Measurements from ENCODE around the gene HSPB6. TPM values are rescaled to one million over a fixed set of nuclear protein-coding genes. Genes with fewer than 3 reads are reported as not detected.

Gene HSPB6
- total RNA-seq, 4 donors from 2014 or later, result 44.9 to 119 (median 96.6) TPM

DNA sequence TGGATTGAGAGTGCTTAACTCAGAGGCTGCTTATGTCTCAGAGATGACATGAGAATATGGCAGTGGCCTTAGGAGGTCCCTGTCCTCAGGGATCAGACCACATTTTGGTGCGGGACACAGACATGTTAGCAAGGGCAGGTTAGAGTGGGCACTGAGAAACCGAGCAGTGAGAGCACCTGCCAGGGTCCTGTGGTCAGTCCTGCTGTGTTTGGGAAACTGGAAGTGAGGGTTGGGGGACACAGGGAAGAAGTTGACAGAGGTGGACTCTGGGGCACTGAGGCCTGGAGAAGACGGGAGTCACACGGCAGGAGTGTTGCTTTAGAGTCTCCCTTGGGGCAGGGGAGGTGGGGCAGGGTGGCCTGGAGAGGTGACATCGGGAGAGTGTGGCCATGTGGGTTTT, 21.9 kb downstream of the HSPB6 start:
- Histone ChIP-seq H3K4me3 (no peak overlapping the region), H3K4me1 (peaks cover 0 to 8% (median 3%) of the 10 kb centered on the region in 3 donors), H3K9me3 (no peaks in the 10 kb centered on the region), H3K27ac (no peak overlapping the region), H3K27me3 (no peaks in the 10 kb centered on the region), H3K36me3 (peaks cover 0 to 94% of the 10 kb centered on the region in 2 donors)
- 64 to 80% methylated on average over 2 of the region's 5 CpGs for WGBS, 2 donors (ENCODE audit: low coverage in 1 of 2)
- no peak for ATAC-seq
- TF ChIP-seq EP300 (IDR thresholded peaks at IDR 0.05) (no peak), POLR2A (IDR thresholded peaks at IDR 0.05) (no peak), POLR2AphosphoS5 (IDR thresholded peaks at IDR 0.05) (no peak)
- TF ChIP-seq, protein P1, sequence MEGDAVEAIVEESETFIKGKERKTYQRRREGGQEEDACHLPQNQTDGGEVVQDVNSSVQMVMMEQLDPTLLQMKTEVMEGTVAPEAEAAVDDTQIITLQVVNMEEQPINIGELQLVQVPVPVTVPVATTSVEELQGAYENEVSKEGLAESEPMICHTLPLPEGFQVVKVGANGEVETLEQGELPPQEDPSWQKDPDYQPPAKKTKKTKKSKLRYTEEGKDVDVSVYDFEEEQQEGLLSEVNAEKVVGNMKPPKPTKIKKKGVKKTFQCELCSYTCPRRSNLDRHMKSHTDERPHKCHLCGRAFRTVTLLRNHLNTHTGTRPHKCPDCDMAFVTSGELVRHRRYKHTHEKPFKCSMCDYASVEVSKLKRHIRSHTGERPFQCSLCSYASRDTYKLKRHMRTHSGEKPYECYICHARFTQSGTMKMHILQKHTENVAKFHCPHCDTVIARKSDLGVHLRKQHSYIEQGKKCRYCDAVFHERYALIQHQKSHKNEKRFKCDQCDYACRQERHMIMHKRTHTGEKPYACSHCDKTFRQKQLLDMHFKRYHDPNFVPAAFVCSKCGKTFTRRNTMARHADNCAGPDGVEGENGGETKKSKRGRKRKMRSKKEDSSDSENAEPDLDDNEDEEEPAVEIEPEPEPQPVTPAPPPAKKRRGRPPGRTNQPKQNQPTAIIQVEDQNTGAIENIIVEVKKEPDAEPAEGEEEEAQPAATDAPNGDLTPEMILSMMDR (IDR thresholded peaks at IDR 0.05), result no peak

DNA sequence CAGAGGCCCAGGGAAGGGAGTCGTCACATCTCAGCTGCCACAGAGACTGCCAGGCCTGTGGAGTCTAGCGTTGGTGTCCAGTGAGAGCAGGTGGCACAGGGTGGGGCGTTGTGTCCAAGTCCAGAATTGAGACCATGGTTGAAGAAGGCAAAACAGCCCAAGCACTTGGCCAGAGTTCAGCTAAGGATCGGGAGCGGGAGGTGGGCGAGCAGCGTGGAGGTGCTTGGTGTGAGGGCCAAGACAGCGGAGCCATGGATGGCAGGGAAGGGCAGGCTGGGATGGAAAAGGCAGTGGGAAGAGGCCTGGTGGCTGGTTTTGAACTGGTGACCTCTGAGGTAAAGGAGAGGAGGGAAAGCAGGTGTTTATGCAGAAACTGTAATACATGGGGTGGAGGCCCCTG, 22.6 kb downstream of the HSPB6 start:
- WGBS, 2 donors (ENCODE audit: low coverage in 1 of 2), result 80 to 98% methylated on average over 1 to 8 of the region's 8 CpGs
- no peak for ATAC-seq
- H3K9me3 ChIP-seq, result no peaks in the 10 kb centered on the region
- H3K27me3 ChIP-seq, result no peaks in the 10 kb centered on the region
- no peak for TF ChIP-seq EP300 (IDR thresholded peaks at IDR 0.05)
- TF ChIP-seq POLR2AphosphoS5 (IDR thresholded peaks at IDR 0.05), result no peak
- TF ChIP-seq POLR2A (IDR thresholded peaks at IDR 0.05), result no peak
- TF ChIP-seq, protein P1 (IDR thresholded peaks at IDR 0.05), result no peak
- no peak overlapping the region for H3K27ac ChIP-seq
- peaks cover 0 to 100% of the 10 kb centered on the region in 2 donors for H3K36me3 ChIP-seq
- peaks cover 0 to 2% (median 0%) of the 10 kb centered on the region in 3 donors for H3K4me1 ChIP-seq
- H3K4me3 ChIP-seq, result no peak overlapping the region

DNA sequence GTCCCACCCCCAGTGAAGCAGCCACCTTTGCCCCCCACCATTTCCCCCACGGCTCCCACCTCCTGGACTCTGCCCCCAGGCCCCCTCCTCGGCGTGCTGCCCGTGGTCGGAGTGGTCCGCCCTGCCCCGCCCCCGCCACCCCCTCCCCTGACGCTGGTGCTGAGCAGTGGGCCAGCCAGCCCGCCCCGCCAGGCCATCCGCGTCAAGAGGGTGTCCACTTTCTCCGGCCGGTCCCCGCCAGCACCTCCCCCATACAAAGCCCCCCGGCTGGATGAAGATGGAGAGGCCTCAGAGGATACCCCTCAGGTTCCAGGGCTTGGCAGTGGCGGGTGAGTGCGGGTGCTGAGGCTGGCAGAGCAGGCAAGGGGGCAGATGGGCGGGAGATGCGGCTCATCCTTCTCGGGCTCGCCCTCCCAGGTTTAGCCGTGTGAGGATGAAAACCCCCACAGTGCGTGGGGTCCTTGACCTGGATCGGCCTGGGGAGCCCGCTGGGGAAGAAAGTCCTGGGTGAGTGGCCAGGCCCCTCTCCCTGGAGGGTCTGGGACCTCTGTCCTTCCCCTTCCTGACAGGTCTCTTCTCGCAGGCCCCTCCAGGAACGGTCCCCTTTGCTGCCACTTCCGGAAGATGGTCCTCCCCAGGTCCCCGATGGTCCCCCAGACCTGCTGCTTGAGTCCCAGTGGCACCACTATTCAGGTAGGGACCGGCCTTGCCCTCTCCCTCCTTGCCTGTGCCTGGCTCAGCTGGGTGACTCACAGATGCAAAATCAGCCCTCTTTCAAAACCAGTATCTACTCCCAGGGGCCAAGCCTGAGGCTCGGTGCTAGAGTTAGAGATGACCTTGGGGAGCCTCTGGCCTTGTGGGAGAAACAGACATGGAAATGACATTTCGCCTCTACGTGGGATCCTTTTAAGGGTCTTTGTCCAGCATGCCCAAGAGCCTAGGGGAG, 23.4 kb downstream of the HSPB6 start:
- Histone ChIP-seq H3K27ac (no peak overlapping the region), H3K27me3 (no peaks in the 10 kb centered on the region), H3K9me3 (no peaks in the 10 kb centered on the region), H3K36me3 (peaks cover 0 to 100% of the 10 kb centered on the region in 2 donors), H3K4me3 (no peak overlapping the region), H3K4me1 (no peaks in the 10 kb centered on the region)
- 84% methylated on average over 12 of the region's 35 CpGs; no CpG with 5 or more reads in 1 of the 2 donors for WGBS, 2 donors (ENCODE audit: low coverage in 1 of 2)
- ATAC-seq, result no peak
- TF ChIP-seq POLR2A (IDR thresholded peaks at IDR 0.05) (no peak), POLR2AphosphoS5 (IDR thresholded peaks at IDR 0.05) (no peak), EP300 (IDR thresholded peaks at IDR 0.05) (no peak)
- TF ChIP-seq, protein P1 (IDR thresholded peaks at IDR 0.05), result no peak

DNA sequence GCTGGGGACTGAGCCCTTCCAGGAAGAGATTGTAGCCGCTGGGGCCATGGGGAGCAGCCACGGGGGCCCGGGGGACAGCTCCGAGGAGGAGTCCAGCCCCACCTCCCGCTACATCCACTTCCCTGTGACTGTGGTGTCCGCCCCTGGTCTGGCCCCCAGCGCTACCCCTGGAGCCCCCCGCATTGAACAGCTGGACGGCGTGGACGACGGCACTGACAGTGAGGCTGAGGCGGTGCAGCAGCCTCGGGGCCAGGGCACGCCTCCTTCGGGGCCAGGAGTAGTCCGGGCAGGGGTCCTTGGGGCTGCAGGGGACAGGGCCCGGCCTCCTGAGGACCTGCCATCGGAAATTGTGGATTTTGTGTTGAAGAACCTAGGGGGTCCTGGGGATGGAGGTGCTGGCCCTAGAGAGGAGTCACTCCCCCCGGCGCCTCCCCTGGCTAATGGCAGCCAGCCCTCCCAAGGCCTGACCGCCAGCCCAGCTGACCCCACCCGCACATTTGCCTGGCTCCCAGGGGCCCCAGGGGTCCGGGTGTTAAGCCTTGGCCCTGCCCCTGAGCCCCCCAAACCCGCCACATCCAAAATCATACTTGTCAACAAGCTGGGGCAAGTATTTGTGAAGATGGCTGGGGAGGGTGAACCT, 24.2 kb downstream of the HSPB6 start:
- Histone ChIP-seq H3K27me3 (no peaks in the 10 kb centered on the region), H3K27ac (no peak overlapping the region), H3K4me3 (no peak overlapping the region), H3K36me3 (peaks cover 0 to 100% of the 10 kb centered on the region in 2 donors), H3K9me3 (no peaks in the 10 kb centered on the region), H3K4me1 (no peaks in the 10 kb centered on the region)
- no CpG with 5 or more reads among the region's 25 CpGs for WGBS, 2 donors (ENCODE audit: low coverage in 1 of 2)
- no peak for ATAC-seq
- TF ChIP-seq, protein P1 (IDR thresholded peaks at IDR 0.05), result no peak
- TF ChIP-seq EP300 (IDR thresholded peaks at IDR 0.05) (no peak), POLR2A (IDR thresholded peaks at IDR 0.05) (no peak), POLR2AphosphoS5 (IDR thresholded peaks at IDR 0.05) (no peak)

All from gastroesophageal sphincter (tissue), 4 donors.